Measurements from ENCODE around the gene SNTN.
"Not testable (repeated sequence)": the region's sequence is repeated elsewhere in the genome, so short reads cannot be mapped to it uniquely, and the experiment has no call there.

SNTN gene

GRCh38 chr3:63652066-63652725, at the start of gene SNTN:
Gene SNTN (plus strand): TSS chr3:63652675. CDS start chr3:63652688, 13 bp downstream.
- no peak for DNase-seq

GRCh38 chr3:63607716-63608115, 44.8 kb upstream of the SNTN start:
- no peak for DNase-seq

DNA sequence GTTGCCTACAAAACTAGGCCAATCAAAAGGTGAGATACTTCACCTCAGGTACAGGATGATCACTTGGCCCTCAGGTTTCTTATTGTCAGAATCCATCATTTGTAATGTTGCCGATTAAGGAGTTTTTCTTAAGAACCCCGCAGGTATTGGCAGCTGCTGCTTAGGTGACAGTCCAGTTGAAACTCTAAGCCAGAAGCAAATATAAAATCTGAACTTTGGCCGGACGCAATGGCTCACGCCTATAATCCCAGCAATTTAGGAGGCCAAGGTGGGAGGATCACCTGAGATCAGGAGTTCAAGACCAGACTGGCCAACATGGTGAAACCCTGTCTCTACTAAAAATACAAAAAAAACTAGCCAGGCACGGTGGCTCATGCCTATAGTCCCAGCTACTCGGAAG, 43.1 kb upstream of the SNTN start:
- no peak for DNase-seq

- DNase-seq, result no peak
Measured at GRCh38 chr3:63609834-63610233, 42.6 kb upstream of the SNTN start.

- DNase-seq, result no peak
Measured at GRCh38 chr3:63611382-63611781, 41.1 kb upstream of the SNTN start.

GRCh38 chr3:63613561-63613960, 38.9 kb upstream of the SNTN start:
- no peak for DNase-seq

- no peak for DNase-seq
Measured at GRCh38 chr3:63617391-63617790, 35.1 kb upstream of the SNTN start.

- no peak for DNase-seq
Measured at GRCh38 chr3:63624941-63625560, 27.4 kb upstream of the SNTN start.

DNA sequence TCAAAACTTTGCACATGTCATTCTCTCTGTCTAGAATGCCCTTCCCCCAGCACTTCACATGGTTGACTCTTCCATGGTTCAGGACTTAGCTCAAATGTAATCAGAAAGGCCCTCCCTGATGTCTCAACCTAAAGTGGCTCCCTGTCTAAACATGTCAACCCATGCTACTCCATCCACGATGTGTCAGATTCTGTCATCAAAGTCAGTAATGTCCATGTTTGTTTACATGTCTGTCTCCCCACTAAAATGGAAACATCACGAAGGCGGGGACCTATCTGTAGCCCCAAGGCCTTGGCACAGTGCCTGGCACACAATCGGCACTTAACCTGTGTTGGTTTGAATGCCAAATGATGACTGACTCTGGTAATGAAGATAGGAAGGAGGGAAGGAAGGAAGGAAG, 20.8 kb upstream of the SNTN start:
- no peak for DNase-seq

GRCh38 chr3:63635186-63635585, 17.3 kb upstream of the SNTN start:
- no peak for DNase-seq

- DNase-seq, result no peak
Measured at GRCh38 chr3:63639806-63640205, 12.7 kb upstream of the SNTN start.

- DNase-seq, result no peak
Measured at GRCh38 chr3:63642488-63642887, 10.0 kb upstream of the SNTN start.

- DNase-seq, result no peak
Measured at GRCh38 chr3:63644212-63644797, 8.2 kb upstream of the SNTN start.

GRCh38 chr3:63644928-63645781, 7.3 kb upstream of the SNTN start:
- not testable (repeated sequence) for DNase-seq

DNA sequence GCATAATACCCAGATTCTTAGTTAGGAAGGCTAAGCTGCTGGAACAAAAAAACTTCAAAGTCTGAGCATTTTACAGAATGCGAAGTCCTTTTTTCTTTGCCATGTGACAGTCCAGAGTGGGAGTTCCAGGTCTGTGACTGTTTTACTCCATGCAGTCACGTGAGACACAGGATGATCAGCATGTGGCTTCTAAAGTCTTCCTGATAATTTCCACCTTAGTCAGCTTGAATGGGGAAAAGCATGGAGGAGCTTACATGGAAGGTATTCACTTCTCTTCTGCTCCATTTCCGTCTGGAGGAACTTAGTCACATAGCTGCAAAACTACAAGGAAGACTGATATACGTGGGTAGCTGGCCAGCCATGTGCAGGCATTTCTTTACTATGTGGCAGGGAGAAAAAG, 1.7 kb downstream of the SNTN start:
- no peak for DNase-seq

- no peak for DNase-seq
Measured at GRCh38 chr3:63654931-63655330, 2.5 kb downstream of the SNTN start.

- DNase-seq, result no peak
Measured at GRCh38 chr3:63655519-63655918, 3.0 kb downstream of the SNTN start.

GRCh38 chr3:63656786-63657185, 4.3 kb downstream of the SNTN start:
- DNase-seq, result no peak

DNA sequence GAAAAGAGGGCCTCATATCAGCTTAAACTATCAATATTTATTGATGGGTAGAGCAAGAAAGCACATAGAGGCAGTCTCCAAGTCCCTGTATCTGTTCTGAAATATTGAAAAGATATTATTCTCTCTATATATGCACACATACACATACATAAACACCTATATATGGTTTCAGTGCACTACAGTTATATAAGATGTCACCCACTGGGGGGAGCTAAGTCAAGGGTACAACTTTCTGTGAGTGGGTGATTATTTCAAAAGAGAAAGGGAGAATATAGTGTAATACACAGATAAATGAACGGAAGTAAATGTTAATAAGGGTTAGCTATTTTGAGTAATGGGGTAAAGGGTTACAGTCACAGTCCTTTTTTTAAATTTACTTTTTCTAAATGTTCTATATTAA, 8.8 kb downstream of the SNTN start:
- no peak for DNase-seq

GRCh38 chr3:63662011-63662410, 9.5 kb downstream of the SNTN start:
- no peak for DNase-seq

DNA sequence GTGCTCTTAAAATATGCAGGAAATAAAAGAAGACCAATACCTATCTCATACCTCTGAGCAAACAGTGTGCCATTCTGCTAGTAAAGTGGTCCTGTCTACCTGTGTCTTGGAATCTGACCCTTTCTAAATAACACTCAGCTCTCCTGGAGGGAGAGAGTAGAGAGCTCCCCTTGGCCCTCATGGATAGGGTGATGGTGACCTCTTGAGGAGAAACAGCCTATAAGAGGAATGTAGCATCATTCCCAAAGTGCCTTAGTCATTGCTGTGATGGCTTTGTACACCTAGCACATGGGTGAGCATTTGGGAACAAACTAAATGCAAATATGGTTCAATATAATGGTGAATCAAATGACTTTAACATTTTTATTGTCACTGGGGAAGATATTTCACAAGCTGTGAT, 10.0 kb downstream of the SNTN start:
- no peak for DNase-seq

DNA sequence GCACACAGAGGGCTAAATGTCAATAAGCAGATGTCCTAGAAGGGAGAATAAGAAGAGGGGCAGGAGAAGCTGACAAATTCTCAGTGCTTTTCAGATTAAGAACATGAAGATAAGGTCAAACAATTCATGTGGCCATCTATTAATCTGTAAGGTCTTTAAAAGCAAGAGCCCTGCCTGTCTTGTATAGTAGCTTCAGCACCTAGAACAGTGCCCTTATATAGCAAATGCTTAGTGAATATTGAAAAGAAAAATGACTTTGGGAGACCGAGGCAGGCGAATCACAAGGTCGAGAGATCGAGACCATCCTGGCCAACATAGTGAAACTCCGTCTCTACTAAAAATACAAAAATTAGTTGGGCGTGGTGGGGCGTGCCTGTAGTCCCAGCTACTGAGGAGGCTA, 18.1 kb downstream of the SNTN start:
- no peak for DNase-seq

- DNase-seq, result no peak
Measured at GRCh38 chr3:63673111-63673510, 20.6 kb downstream of the SNTN start.

GRCh38 chr3:63674586-63674985, 22.1 kb downstream of the SNTN start:
- no peak for DNase-seq
